HCT116 (cell line): ENCODE measurements around the gene TAF6L. TPM values are rescaled to one million over a fixed set of nuclear protein-coding genes. Genes with fewer than 3 reads are reported as not detected.

Experiments
- ATAC-seq: fragments of 200-7000 bp; cut with Tn5 transposase; 2 replicates; pipeline ENCODE4 v1.9.1; 2020; ENCODE audit warnings: mild to moderate bottlenecking, moderate library complexity
- BruUV-seq: library from RNA; stranded (reverse); fragments of 400-500 nt; replicated peaks from 2 replicates; lab custom pipeline; 2021; lab: Mats Ljungman, UMichigan
- CTCF ChIA-PET: fragments of 300-600 bp; sonication (Branson Sonifier 250); formaldehyde crosslinking; loops from one replicate; lab custom pipeline; 2021; ENCODE audit warnings: antibody characterized with exemption; lab: Charles Lee
- POLR2A ChIA-PET: fragments of 300-600, 350-600 bp; sonication (Branson Sonifier 250); formaldehyde crosslinking; loops from one replicate; lab custom pipeline; 2021; ENCODE audit warnings: antibody characterized with exemption; lab: Charles Lee
- RAD21 ChIA-PET, 2 experiments: fragments of 300-600 bp; sonication (Branson Sonifier 250); formaldehyde crosslinking; loops; one replicate each; lab custom pipeline; 2023; ENCODE audit warnings: low total read pairs in 2 of 2; ENCODE audit not compliant: uncharacterized antibody in 2 of 2, unreplicated experiment in 2 of 2, low non-redundant PET in 1 of 2; lab: Charles Lee
- DNase-seq: peaks from one replicate; pipeline ENCODE4 v3.0.0-alpha.2; 2010; ENCODE audit warnings: low read depth, low spot score
- H2AFZ ChIP-seq: fragments of 200-600 bp; shearing (Covaris generic), sonication (generic); 2 replicates; pipeline ENCODE4 v1.6.1; 2017; ENCODE audit warnings: low read depth, mixed run types, mixed read lengths, antibody characterized with exemption, low read length; ENCODE audit not compliant: poor library complexity, severe bottlenecking
- H3K27ac ChIP-seq: 2 replicates; pipeline ENCODE4 v1.5.1; 2012; ENCODE audit warnings: low read depth, low read length
- H3K27me3 ChIP-seq: fragments of 200-600 bp; sonication (generic); 2 replicates; pipeline ENCODE4 v1.6.1; 2016; ENCODE audit warnings: mixed run types, low read length, mixed read lengths; ENCODE audit not compliant: insufficient read depth
- H3K36me3 ChIP-seq, 2 experiments: fragments of 200-500 bp in 1 of 2; fragments of 200-600 bp in 1 of 2; sonication (Bioruptor generic) in 1 of 2; sonication (generic) in 1 of 2; 2 replicates each; pipeline versions ENCODE4 v1.5.1 to v1.6.1; 2014 to 2016; ENCODE audit warnings: low read length in 2 of 2, inconsistent platforms in 1 of 2, mixed read lengths in 1 of 2, mixed run types in 1 of 2; ENCODE audit not compliant: insufficient read depth in 2 of 2, control insufficient read depth in 1 of 2
- H3K4me1 ChIP-seq, 2 experiments: fragments of 200-600 bp in 1 of 2; sonication (generic) in 1 of 2; 2 replicates each; pipeline versions ENCODE4 v1.5.1 to v1.6.1; 2012 to 2017; ENCODE audit warnings: low read length in 2 of 2, inconsistent platforms in 1 of 2, mild to moderate bottlenecking in 1 of 2, mixed read lengths in 1 of 2, mixed run types in 1 of 2, moderate library complexity in 1 of 2; ENCODE audit not compliant: insufficient read depth in 2 of 2, control insufficient read depth in 1 of 2
- H3K4me2 ChIP-seq: fragments of 200-600 bp; sonication (generic); 2 replicates; pipeline ENCODE4 v1.6.1; 2017; ENCODE audit warnings: mixed run types, low read length, mixed read lengths
- H3K4me3 ChIP-seq, 2 experiments: fragments of 200-600 bp in 1 of 2; sonication (generic) in 1 of 2; replicated peaks in 1 of 2; 2 replicates each; pipeline ENCODE4 v1.5.1; 2011 to 2016; ENCODE audit warnings: low read length in 2 of 2, control low read depth in 1 of 2, low read depth in 1 of 2, mild to moderate bottlenecking in 1 of 2, mixed read lengths in 1 of 2, mixed run types in 1 of 2
- H3K79me2 ChIP-seq: fragments of 200-600 bp; sonication (generic); 2 replicates; pipeline ENCODE4 v1.6.1; 2017; ENCODE audit warnings: mild to moderate bottlenecking, mixed run types, low read length, moderate library complexity, mixed read lengths; ENCODE audit not compliant: insufficient read depth
- H3K9ac ChIP-seq: fragments of 200-600 bp; sonication (generic); 2 replicates; pipeline ENCODE4 v1.6.1; 2016; ENCODE audit warnings: low read length, mixed read lengths
- H3K9me2 ChIP-seq: fragments of 200-600 bp; sonication (generic), shearing (Covaris generic); 2 replicates; pipeline ENCODE4 v1.6.1; 2017; ENCODE audit warnings: mixed run types, mild to moderate bottlenecking, moderate library complexity; ENCODE audit not compliant: insufficient read depth
- H3K9me3 ChIP-seq, 2 experiments: fragments of 200-500 bp in 1 of 2; fragments of 200-600 bp in 1 of 2; sonication (Bioruptor generic) in 1 of 2; sonication (generic) in 1 of 2; 2 replicates each; pipeline ENCODE4 v1.6.1; 2014 to 2017; ENCODE audit warnings: low read length in 2 of 2, mixed read lengths in 2 of 2, inconsistent platforms in 1 of 2, low read depth in 1 of 2, mild to moderate bottlenecking in 1 of 2, mixed run types in 1 of 2, moderate library complexity in 1 of 2; ENCODE audit not compliant: control insufficient read depth in 1 of 2, insufficient read depth in 1 of 2
- H4K20me1 ChIP-seq: fragments of 200-600 bp; sonication (generic), shearing (Covaris generic); 2 replicates; pipeline ENCODE4 v1.6.1; 2017; ENCODE audit warnings: mixed run types, mild to moderate bottlenecking, moderate library complexity; ENCODE audit not compliant: insufficient read depth
- ATF3 ChIP-seq: IDR thresholded peaks from 2 replicates; pipeline ENCODE4 v1.6.1; 2012
- CTCF ChIP-seq, 3 experiments: fragments of 200-600 bp in 1 of 3; sonication (generic) in 1 of 3; IDR thresholded peaks in 2 of 3; conservative IDR thresholded peaks in 1 of 3; 2 replicates each; pipeline ENCODE4 v1.5.1; 2012 to 2017; ENCODE audit warnings: low read depth in 2 of 3, low read length in 2 of 3, antibody characterized with exemption in 1 of 3, borderline replicate concordance in 1 of 3, control low read depth in 1 of 3, mild to moderate bottlenecking in 1 of 3, mixed read lengths in 1 of 3, mixed run types in 1 of 3, moderate library complexity in 1 of 3; ENCODE audit not compliant: insufficient read depth in 1 of 3
- JUND ChIP-seq: IDR thresholded peaks from 2 replicates; pipeline ENCODE4 v1.6.1; 2012
- RAD21 ChIP-seq: IDR thresholded peaks from 2 replicates; pipeline ENCODE4 v1.6.1; 2012; ENCODE audit warnings: low read depth, mild to moderate bottlenecking
- REST ChIP-seq: IDR thresholded peaks from 2 replicates; pipeline ENCODE4 v1.6.1; 2012; ENCODE audit warnings: low read depth
- ZNF274 ChIP-seq: fragments of 200-500 bp; sonication (Bioruptor generic); IDR thresholded peaks from 2 replicates; pipeline ENCODE4 v1.6.1; 2014; ENCODE audit warnings: mild to moderate bottlenecking, low read depth, low read length, inconsistent platforms
- intact Hi-C: fragments of 100-400 bp; cut with micrococcal nuclease; formaldehyde crosslinking; loops from 2 replicates; pipeline ENCODE4 v1.10.0; 2022
- total RNA-seq: library from RNA; stranded (reverse); gene quantifications from one replicate; pipeline ENCODE4 v1.2.1, GENCODE V29; 2021; ENCODE audit not compliant: unreplicated experiment

Gene TAF6L
- total RNA-seq, 1 experiment from 2014 or later: 24.2 TPM

- intact Hi-C loops: no loop called here
- no peaks in the 10 kb centered on the region for H3K9me3 ChIP-seq
- H3K27me3 ChIP-seq: no peaks in the 10 kb centered on the region
- H3K9ac ChIP-seq: no peak overlapping the region
- no peak overlapping the region for H3K27ac ChIP-seq
- H4K20me1 ChIP-seq: no peaks in the 10 kb centered on the region
- no peak overlapping the region for H3K4me3 ChIP-seq
- H3K79me2 ChIP-seq: no peaks in the 10 kb centered on the region; the same call in 1 of the 2 replicates
- H3K4me1 ChIP-seq: peaks cover 4 to 18% of the 10 kb centered on the region in 2 experiments; a peak in 3 of 4 replicates
- ChIA-PET POLR2A (no interaction called here), RAD21 (no interaction called here)
- no peaks in the 10 kb centered on the region for H3K36me3 ChIP-seq
- ATAC-seq: no peak
- H2AFZ ChIP-seq: no peak overlapping the region
- no peak for TF ChIP-seq ATF3
- no peak for TF ChIP-seq ZNF274
- TF ChIP-seq RAD21: no peak
- no peak for TF ChIP-seq JUND
- TF ChIP-seq CTCF (IDR thresholded peaks at IDR 0.05 in 2 of 3, conservative IDR thresholded peaks at IDR 0.05 in 1 of 3; ENCODE audit: borderline replicate concordance in 1 of 3, insufficient read depth in 1 of 3, low read depth in 2 of 3, low read length in 2 of 3): no peak
- no peak for TF ChIP-seq REST
- TF ChIP-seq, all 23 proteins: peak for 0
- BruUV-seq: no TSS peak
- Histone ChIP-seq H3K4me2 (no peak overlapping the region), H3K9me2 (no peaks in the 10 kb centered on the region)
- no peak for DNase-seq
- CTCF ChIA-PET: no interaction called here
These were observed 18.9 kb upstream of the TAF6L start for GRCh38 chr11:62752177-62752785.
